ENCODE results near the gene DCUN1D3.

DCUN1D3 gene

GRCh38 chr16:20859229-20859628 is 40.9 kb downstream of the DCUN1D3 start:
- H3K4me3 Mint-ChIP-seq: no peak overlapping the region
- ATAC-seq (ENCODE audit: low read depth) (no peak), DNase-seq (ENCODE audit: low spot score in 2 of 2) (no peak)
- H3K36me3 Mint-ChIP-seq: peaks cover 25% of the 10 kb centered on the region
- H3K27me3 Mint-ChIP-seq: no peaks in the 10 kb centered on the region
- H3K27ac Mint-ChIP-seq: no peak overlapping the region
- H3K4me1 Mint-ChIP-seq: peaks cover 6% of the 10 kb centered on the region
- H3K9me3 Mint-ChIP-seq: no peaks in the 10 kb centered on the region

- no peaks in the 10 kb centered on the region for H3K9me3 Mint-ChIP-seq
- peaks cover 22% of the 10 kb centered on the region for H3K36me3 Mint-ChIP-seq
- no peak overlapping the region for H3K4me3 Mint-ChIP-seq
- H3K4me1 Mint-ChIP-seq: no peaks in the 10 kb centered on the region
- H3K27ac Mint-ChIP-seq: no peak overlapping the region
- H3K27me3 Mint-ChIP-seq: no peaks in the 10 kb centered on the region
- ATAC-seq (ENCODE audit: low read depth): no peak
- no peak for DNase-seq (ENCODE audit: low spot score in 2 of 2)
These were observed 42.9 kb downstream of the DCUN1D3 start for GRCh38 chr16:20857281-20857680.

GRCh38 chr16:20854963-20855362 is 45.2 kb downstream of the DCUN1D3 start:
- Mint-ChIP-seq H3K4me3 (no peak overlapping the region), H3K27me3 (no peaks in the 10 kb centered on the region), H3K27ac (no peak overlapping the region), H3K4me1 (peaks cover 2% of the 10 kb centered on the region), H3K9me3 (no peaks in the 10 kb centered on the region), H3K36me3 (peaks cover 10% of the 10 kb centered on the region)
- no peak for ATAC-seq (ENCODE audit: low read depth)
- no peak for DNase-seq (ENCODE audit: low spot score in 2 of 2)

GRCh38 chr16:20853981-20854620 is 46.1 kb downstream of the DCUN1D3 start:
- Mint-ChIP-seq H3K27me3 (no peaks in the 10 kb centered on the region), H3K4me1 (peaks cover 5% of the 10 kb centered on the region), H3K27ac (no peak overlapping the region), H3K36me3 (peaks cover 5% of the 10 kb centered on the region), H3K4me3 (no peak overlapping the region), H3K9me3 (no peaks in the 10 kb centered on the region)
- ATAC-seq (ENCODE audit: low read depth) (no peak), DNase-seq (ENCODE audit: low spot score in 2 of 2) (no peak)

- Mint-ChIP-seq H3K4me1 (peaks cover 5% of the 10 kb centered on the region), H3K27me3 (no peaks in the 10 kb centered on the region), H3K36me3 (peaks cover 5% of the 10 kb centered on the region), H3K27ac (no peak overlapping the region), H3K9me3 (no peaks in the 10 kb centered on the region), H3K4me3 (no peak overlapping the region)
- ATAC-seq (ENCODE audit: low read depth): no peak
- no peak for DNase-seq (ENCODE audit: low spot score in 2 of 2)
These were observed 47.0 kb downstream of the DCUN1D3 start for GRCh38 chr16:20853143-20853542.

GRCh38 chr16:20851601-20852000 is 48.6 kb downstream of the DCUN1D3 start:
- ATAC-seq (ENCODE audit: low read depth) (no peak), DNase-seq (ENCODE audit: low spot score in 2 of 2) (no peak)
- Mint-ChIP-seq H3K4me1 (peaks cover 5% of the 10 kb centered on the region), H3K36me3 (peaks cover 2% of the 10 kb centered on the region), H3K9me3 (no peaks in the 10 kb centered on the region), H3K27me3 (no peaks in the 10 kb centered on the region), H3K27ac (no peak overlapping the region), H3K4me3 (no peak overlapping the region)

GRCh38 chr16:20850981-20851380 is 49.2 kb downstream of the DCUN1D3 start:
- Mint-ChIP-seq H3K27ac (no peak overlapping the region), H3K4me3 (no peak overlapping the region), H3K36me3 (peaks cover 2% of the 10 kb centered on the region), H3K4me1 (peaks cover 5% of the 10 kb centered on the region), H3K9me3 (no peaks in the 10 kb centered on the region), H3K27me3 (no peaks in the 10 kb centered on the region)
- ATAC-seq (ENCODE audit: low read depth) (no peak), DNase-seq (ENCODE audit: low spot score in 2 of 2) (no peak)

- ATAC-seq (ENCODE audit: low read depth): no peak
- H3K9me3 Mint-ChIP-seq: no peaks in the 10 kb centered on the region
- H3K36me3 Mint-ChIP-seq: no peaks in the 10 kb centered on the region
- H3K4me1 Mint-ChIP-seq: peaks cover 5% of the 10 kb centered on the region
- DNase-seq (ENCODE audit: low spot score in 2 of 2): peak; percentile 60 to 69
- no peak overlapping the region for H3K4me3 Mint-ChIP-seq
- H3K27ac Mint-ChIP-seq: no peak overlapping the region
- H3K27me3 Mint-ChIP-seq: no peaks in the 10 kb centered on the region
These were observed 50.4 kb downstream of the DCUN1D3 start for GRCh38 chr16:20849589-20850390.

- Mint-ChIP-seq H3K9me3 (no peaks in the 10 kb centered on the region), H3K4me1 (peaks cover 5% of the 10 kb centered on the region), H3K27ac (no peak overlapping the region), H3K4me3 (no peak overlapping the region), H3K36me3 (no peaks in the 10 kb centered on the region), H3K27me3 (no peaks in the 10 kb centered on the region)
- no peak for DNase-seq (ENCODE audit: low spot score in 2 of 2)
- ATAC-seq (ENCODE audit: low read depth): no peak
These were observed 52.6 kb downstream of the DCUN1D3 start for GRCh38 chr16:20847550-20847949.

GRCh38 chr16:20846551-20846950 is 53.6 kb downstream of the DCUN1D3 start:
- ATAC-seq (ENCODE audit: low read depth) (no peak), DNase-seq (ENCODE audit: low spot score in 2 of 2) (no peak)
- Mint-ChIP-seq H3K36me3 (no peaks in the 10 kb centered on the region), H3K27me3 (no peaks in the 10 kb centered on the region), H3K9me3 (no peaks in the 10 kb centered on the region), H3K4me3 (no peak overlapping the region), H3K4me1 (peaks cover 5% of the 10 kb centered on the region), H3K27ac (no peak overlapping the region)

GRCh38 chr16:20846030-20846429 is 54.1 kb downstream of the DCUN1D3 start:
- Mint-ChIP-seq H3K27ac (no peak overlapping the region), H3K27me3 (no peaks in the 10 kb centered on the region), H3K36me3 (no peaks in the 10 kb centered on the region), H3K9me3 (no peaks in the 10 kb centered on the region), H3K4me1 (peaks cover 5% of the 10 kb centered on the region), H3K4me3 (no peak overlapping the region)
- ATAC-seq (ENCODE audit: low read depth): no peak
- no peak for DNase-seq (ENCODE audit: low spot score in 2 of 2)

- H3K4me3 Mint-ChIP-seq: no peak overlapping the region
- no peak for ATAC-seq (ENCODE audit: low read depth)
These were observed 55.6 kb downstream of the DCUN1D3 start for GRCh38 chr16:20844588-20844987.

GRCh38 chr16:20844054-20844453 is 56.1 kb downstream of the DCUN1D3 start:
- no peaks in the 10 kb centered on the region for H3K36me3 Mint-ChIP-seq
- ATAC-seq (ENCODE audit: low read depth): no peak

More at GRCh38 chr16:20844588-20844987, 55.6 kb downstream of the DCUN1D3 start:
- no peak overlapping the region for H3K27ac Mint-ChIP-seq
- DNase-seq (ENCODE audit: low spot score in 2 of 2): no peak
- no peaks in the 10 kb centered on the region for H3K4me1 Mint-ChIP-seq
- H3K9me3 Mint-ChIP-seq: no peaks in the 10 kb centered on the region
- no peaks in the 10 kb centered on the region for H3K27me3 Mint-ChIP-seq
- H3K36me3 Mint-ChIP-seq: no peaks in the 10 kb centered on the region

GRCh38 chr16:20839504-20839903 is 60.7 kb downstream of the DCUN1D3 start:
- H3K27ac Mint-ChIP-seq: no peak overlapping the region
- ATAC-seq (ENCODE audit: low read depth) (peak; percentile 53), DNase-seq (ENCODE audit: low spot score in 2 of 2) (no peak)
- H3K4me3 Mint-ChIP-seq: no peak overlapping the region
- peaks cover 5% of the 10 kb centered on the region for H3K36me3 Mint-ChIP-seq
- H3K4me1 Mint-ChIP-seq: peaks cover 8% of the 10 kb centered on the region
- no peaks in the 10 kb centered on the region for H3K27me3 Mint-ChIP-seq
- H3K9me3 Mint-ChIP-seq: peaks cover 6% of the 10 kb centered on the region

More at GRCh38 chr16:20844054-20844453, 56.1 kb downstream of the DCUN1D3 start:
- H3K27me3 Mint-ChIP-seq: no peaks in the 10 kb centered on the region
- H3K4me3 Mint-ChIP-seq: no peak overlapping the region
- DNase-seq (ENCODE audit: low spot score in 2 of 2): no peak
- H3K4me1 Mint-ChIP-seq: no peaks in the 10 kb centered on the region
- H3K27ac Mint-ChIP-seq: no peak overlapping the region
- H3K9me3 Mint-ChIP-seq: no peaks in the 10 kb centered on the region
